Mucosa of descending colon (tissue), 3 donors: ENCODE data around the gene MBTPS1. TPM values are rescaled to one million over a fixed set of nuclear protein-coding genes. Genes with fewer than 3 reads are reported as not detected.

Source experiments
- ATAC-seq: fragments of 200-7000 bp; cut with Tn5 transposase; one replicate; pipeline ENCODE4 v1.9.1; 2020; ENCODE audit warnings: mild to moderate bottlenecking, moderate library complexity
- DNase-seq, 3 donors: peaks; one replicate each; pipeline ENCODE4 v3.0.0-alpha.2; 2020
- H3K36me3 ChIP-seq: fragments of 200-600 bp; one replicate; pipeline ENCODE4 v1.8.0; 2021; ENCODE audit warnings: low read depth, mild to moderate bottlenecking
- H3K4me1 ChIP-seq: fragments of 200-600 bp; one replicate; pipeline ENCODE4 v1.8.0; 2021; ENCODE audit warnings: low read depth, mild to moderate bottlenecking
- H3K4me3 ChIP-seq: fragments of 200-600 bp; one replicate; pipeline ENCODE4 v1.8.0; 2021; ENCODE audit warnings: mild to moderate bottlenecking
- H3K9me3 ChIP-seq: fragments of 200-600 bp; one replicate; pipeline ENCODE4 v1.8.0; 2021; ENCODE audit warnings: mild to moderate bottlenecking
- intact Hi-C, 2 donors: fragments of 100-400 bp; cut with DNase I in 1 of 2; cut with micrococcal nuclease in 1 of 2; formaldehyde crosslinking; loops; one replicate each; pipeline versions ENCODE4 v1.11.0 to v1.11.1; 2022; cut with DNase I, micrococcal nuclease
- total RNA-seq, 3 donors: library from RNA; stranded (reverse); fragmentation: NEBNext Ultra II Directional in 2 of 3; extraction: Animal tissue kit (Norgen Biotek cat#: 25700) in 2 of 3; gene quantifications; one replicate each; pipeline versions ENCODE4 v1.2.1 to v1.2.4, GENCODE V29; 2021 to 2023
- TF ChIP-seq, protein P1 (sequence below): fragments of 200-600 bp; IDR thresholded peaks from one replicate; pipeline ENCODE4 v1.8.0; 2022; ENCODE audit warnings: antibody characterized with exemption, mild to moderate bottlenecking
- donor health status: DM: no; HTN: no; CAD: no; lungs with moderate emphysema.
- donor health status: DM: no; HTN: no; CAD: no.
- donor health status: DM: no; HTN: yes; CAD: no.

Gene MBTPS1
- total RNA-seq, 3 donors from 2014 or later = 66.1 to 97.0 (median 93.4) TPM

DNA sequence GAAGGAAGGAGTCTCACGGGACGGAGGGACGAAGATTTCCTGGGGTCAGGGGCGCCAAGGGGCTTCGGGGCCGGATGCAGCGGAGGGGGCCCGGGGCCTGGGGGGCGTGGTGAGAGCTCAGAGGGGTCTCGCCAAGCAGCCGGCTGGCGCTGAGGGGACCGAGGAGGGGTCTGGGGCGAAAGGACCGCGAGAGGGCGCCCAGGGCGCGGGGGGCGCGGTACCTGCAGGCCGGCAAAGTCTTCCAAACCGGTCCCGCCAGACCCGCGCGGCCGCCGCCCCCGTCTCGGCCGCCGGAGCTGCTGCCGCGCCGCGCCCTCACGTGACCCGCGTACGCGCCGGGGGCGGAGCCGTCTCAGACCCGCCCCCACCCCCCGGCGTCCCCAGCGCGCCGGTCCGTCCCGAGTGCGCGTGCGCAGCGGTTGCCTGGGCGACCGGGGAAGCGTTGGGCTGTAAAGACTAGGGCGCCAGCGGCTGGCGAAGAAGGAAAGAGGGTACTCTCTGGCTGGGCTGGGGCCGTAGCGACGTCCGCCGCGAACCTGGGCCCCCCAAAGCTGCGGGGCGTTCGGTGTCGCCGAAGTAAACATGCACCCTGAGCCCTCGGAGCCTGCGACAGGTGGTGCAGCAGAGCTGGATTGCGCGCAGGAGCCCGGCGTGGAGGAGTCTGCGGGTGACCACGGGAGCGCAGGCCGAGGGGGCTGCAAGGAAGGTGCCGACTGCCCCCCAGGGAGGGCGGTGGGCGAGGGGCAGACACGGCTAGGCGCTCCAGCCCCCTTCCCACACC lies 28.3 kb upstream of the MBTPS1 start, which contains the start of the genes DNAAF1 and HSDL1:
TSS of gene DNAAF1 (plus strand) at position 450 of the 781 bp plus-strand sequence. CDS start at position 583, 133 bp downstream.
TSS of gene HSDL1 (minus strand) at position 319 of the 781 bp plus-strand sequence. CDS start 13,856 bp downstream, outside the sequence.
- Histone ChIP-seq H3K9me3 (no peaks in the 10 kb centered on the region), H3K36me3 (no peaks in the 10 kb centered on the region), H3K4me3 (peak within 1 kb of the TSS; percentile 90), H3K4me1 (peaks cover 2% of the 10 kb centered on the region)
- DNase-seq (peak; percentile 92 to 96 (median 92)), ATAC-seq (peak; percentile 99)
- TF ChIP-seq, protein P1, sequence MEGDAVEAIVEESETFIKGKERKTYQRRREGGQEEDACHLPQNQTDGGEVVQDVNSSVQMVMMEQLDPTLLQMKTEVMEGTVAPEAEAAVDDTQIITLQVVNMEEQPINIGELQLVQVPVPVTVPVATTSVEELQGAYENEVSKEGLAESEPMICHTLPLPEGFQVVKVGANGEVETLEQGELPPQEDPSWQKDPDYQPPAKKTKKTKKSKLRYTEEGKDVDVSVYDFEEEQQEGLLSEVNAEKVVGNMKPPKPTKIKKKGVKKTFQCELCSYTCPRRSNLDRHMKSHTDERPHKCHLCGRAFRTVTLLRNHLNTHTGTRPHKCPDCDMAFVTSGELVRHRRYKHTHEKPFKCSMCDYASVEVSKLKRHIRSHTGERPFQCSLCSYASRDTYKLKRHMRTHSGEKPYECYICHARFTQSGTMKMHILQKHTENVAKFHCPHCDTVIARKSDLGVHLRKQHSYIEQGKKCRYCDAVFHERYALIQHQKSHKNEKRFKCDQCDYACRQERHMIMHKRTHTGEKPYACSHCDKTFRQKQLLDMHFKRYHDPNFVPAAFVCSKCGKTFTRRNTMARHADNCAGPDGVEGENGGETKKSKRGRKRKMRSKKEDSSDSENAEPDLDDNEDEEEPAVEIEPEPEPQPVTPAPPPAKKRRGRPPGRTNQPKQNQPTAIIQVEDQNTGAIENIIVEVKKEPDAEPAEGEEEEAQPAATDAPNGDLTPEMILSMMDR = no peak
- intact Hi-C loops = no loop called here

DNA sequence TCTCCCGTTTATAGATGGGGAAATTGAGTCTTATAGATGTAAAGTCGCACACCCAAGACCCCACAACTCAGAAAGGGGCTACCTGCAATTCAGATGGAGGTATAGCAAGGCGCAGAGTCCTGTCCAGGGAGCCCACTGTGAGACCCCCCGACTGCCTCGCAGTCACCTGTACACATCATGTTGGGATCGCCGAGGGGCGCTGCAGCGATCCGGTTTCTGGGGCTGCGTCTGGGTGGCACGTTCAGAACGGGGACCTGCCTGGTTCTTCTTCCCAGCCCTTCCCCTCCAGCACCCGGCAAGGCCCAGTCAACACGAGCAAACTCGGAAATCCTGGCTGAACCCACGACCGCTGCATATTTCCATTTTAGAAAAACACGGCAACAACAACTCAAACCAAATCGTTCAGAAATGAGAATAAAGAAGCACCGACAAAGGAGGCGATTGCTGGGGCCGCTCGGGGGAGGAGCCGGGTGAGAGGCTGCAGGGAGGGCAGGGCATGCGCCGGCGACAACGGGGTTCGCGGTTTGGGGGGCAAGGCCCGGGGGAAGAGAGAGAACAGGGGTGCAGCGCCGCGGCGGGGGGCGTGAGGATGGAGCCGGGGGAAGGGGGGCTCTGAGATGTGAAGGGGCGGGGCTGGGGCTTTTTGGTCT lies 27.6 kb upstream of the MBTPS1 start:
- intact Hi-C loops = no loop called here
- H3K9me3 ChIP-seq = no peaks in the 10 kb centered on the region
- no peaks in the 10 kb centered on the region for H3K36me3 ChIP-seq
- TF ChIP-seq, protein P1 = no peak
- ATAC-seq (peak; percentile 66), DNase-seq (peak; percentile 40 to 62 (median 58))
- peaks cover 2% of the 10 kb centered on the region for H3K4me1 ChIP-seq
- peak overlapping the region; percentile 90 for H3K4me3 ChIP-seq

DNA sequence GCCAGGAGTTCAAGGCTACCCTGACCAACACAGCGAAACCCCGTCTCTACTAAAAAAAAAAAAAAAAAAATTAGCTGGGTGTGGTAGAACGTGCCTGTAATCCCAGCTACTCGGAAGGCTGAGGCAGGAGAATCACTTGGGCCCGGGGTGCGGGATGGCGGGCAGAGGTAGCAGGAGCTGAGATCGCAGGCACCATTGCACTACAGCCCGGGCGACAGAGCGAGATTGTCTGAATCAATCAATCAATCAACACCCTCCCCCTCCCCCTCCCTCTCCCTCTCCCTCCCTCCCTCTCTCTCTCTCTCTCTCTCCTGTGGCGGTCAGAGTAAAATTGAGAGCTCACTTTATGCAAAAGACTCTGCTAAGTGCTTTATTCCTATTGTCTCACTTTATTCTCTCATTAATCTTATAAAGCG lies 27.1 kb upstream of the MBTPS1 start:
- TF ChIP-seq, protein P1 = no peak
- no peaks in the 10 kb centered on the region for H3K36me3 ChIP-seq
- H3K4me1 ChIP-seq = peaks cover 2% of the 10 kb centered on the region
- peak in 1 of 3 donors; percentile 31 for DNase-seq
- no peak for ATAC-seq
- intact Hi-C loops = no loop called here
- H3K9me3 ChIP-seq = no peaks in the 10 kb centered on the region
- no peak overlapping the region for H3K4me3 ChIP-seq

DNA sequence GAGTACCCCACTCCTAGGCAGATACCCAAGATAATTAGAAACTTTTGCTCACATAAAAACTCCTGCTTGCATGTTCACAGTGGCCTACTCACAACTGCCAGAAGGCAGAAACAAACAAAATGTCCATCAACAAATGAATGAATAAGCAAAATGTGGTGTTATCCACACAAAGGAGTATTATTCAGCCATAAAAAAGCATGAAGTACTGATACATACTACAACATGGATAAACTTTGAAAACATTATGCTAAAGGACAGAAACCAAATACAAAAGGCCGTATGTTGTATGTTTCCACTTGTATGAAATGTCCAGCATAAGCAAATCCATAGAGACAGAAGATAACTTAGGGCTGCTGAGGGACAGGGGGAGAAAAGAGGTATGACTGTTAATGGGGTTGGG lies 26.3 kb upstream of the MBTPS1 start:
- no peaks in the 10 kb centered on the region for H3K9me3 ChIP-seq
- DNase-seq (no peak), ATAC-seq (no peak)
- TF ChIP-seq, protein P1 = no peak
- H3K4me3 ChIP-seq = no peak overlapping the region
- no peaks in the 10 kb centered on the region for H3K36me3 ChIP-seq
- intact Hi-C loops = no loop called here
- peaks cover 2% of the 10 kb centered on the region for H3K4me1 ChIP-seq

DNA sequence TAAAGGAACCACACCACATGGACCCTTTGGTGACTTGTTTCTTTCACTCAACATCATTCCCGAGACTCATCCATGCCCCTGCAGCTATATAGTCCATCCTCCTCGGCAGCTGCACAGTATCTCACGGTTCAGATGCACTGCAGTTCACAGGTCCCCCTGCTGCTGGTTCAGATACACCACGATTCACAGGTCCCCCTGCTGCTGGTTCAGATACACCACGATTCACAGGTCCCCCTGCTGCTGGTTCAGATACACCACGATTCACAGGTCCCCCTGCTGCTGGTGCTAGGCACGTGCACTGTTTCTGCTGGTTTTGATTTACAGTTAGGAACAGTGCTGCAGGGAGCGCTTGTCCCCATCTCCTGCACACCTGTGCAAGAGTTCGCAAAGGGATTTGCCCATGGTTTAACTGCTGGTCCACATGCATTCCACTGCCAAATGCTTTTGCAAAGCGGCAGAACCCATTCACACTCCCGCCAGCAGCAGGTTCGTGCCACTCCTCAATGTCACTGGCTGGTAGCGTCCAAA lies 24.5 kb upstream of the MBTPS1 start:
- Histone ChIP-seq H3K9me3 (no peaks in the 10 kb centered on the region), H3K4me1 (peaks cover 2% of the 10 kb centered on the region), H3K4me3 (no peak overlapping the region), H3K36me3 (no peaks in the 10 kb centered on the region)
- TF ChIP-seq, protein P1 = no peak
- intact Hi-C loops = no loop called here
- no peak for ATAC-seq
- DNase-seq = no peak
